ENCODE measurements around the gene AKAP1.
A peak's percentile ranks its signal among the peaks of the same experiment; 100 is the strongest.

Gene AKAP1

DNA sequence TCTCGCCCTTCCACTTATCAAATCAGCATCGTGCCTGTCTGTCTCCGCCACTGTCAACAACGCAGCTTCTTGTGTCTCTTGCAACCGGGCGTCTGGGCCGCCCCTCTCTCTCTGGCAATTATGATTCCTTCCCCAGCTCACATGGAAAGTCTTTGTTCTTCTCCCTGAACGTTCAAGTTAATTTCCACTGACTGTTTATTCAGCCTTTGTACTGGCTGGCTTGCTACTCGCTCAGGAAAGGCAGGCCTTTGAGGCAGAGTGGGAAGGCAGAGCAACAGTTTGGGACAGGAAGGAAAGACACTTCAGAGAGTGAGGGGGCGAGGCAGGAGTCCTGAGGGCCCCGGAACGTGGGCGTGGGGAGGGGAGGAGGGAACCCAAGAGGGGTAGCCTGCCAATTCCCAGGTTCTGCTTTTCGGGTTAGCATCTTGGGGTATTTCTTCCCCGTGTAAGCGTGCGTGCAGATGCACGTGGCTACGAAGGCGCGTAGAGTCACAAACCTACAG, 50.8 kb downstream of the AKAP1 start:
- DNase-seq, result peak; percentile 85

DNA sequence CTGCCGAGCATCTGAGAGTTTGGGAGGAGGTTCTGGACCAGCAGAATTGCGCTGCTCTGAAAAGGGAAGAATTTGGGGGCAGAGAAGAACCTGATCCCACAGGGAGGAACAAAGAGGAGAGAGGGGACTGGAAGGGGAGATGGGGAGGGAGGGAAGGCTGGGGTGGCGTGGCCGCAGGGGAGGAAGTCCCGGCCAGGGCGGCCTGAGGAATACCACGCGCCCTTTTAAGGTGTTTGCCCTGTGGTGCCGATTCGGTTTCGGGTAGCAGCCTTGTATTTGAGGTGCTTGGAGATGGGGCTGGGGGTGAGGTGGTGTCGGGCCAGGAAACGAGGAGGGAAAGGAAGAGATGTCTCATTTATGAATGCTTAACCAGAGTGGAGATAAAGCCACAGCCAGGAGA, 51.3 kb downstream of the AKAP1 start:
- no peak for DNase-seq

DNA sequence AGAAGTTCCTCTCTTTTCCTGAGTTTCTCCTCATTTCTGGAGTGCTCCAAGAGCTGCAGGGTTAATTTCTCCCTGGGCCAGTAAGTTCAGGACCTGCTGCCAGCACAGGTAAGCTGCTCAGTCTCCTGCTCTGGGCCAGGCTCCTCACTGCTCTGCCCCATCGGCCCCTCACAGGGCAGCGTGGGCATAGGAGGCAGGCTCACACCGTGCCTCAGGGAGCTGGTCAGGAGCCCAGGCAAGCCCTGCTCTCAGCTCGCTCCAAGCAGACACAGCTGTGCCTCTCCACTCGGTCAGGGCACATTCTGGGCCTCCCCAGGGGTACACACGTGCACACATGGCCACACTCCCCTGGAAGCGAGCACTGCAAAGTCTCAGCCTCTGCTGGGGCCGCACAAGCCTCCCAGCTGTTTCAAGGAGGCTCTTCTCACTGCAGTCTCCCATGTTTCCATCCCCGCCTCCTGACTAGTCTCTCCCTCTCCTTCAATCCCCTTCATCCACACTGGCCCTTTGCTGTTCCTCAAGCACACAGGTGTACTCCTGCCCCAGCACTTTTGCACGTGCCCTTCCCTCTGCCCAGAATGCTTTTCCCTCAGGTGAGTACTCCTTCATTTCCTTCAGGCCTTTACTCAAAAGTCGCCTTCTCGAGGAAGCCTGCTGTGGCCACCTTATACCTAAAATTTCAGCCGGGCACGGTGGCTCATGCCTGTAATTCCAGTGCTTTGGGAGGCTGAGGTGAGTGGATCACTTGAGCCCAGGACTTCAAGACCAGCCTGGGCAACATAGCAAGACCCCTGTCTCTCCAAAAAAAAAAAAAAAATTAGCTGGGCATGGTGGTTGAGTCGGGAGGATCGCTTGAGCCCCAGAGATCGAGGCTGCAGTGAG, 53.2 kb downstream of the AKAP1 start:
- DNase-seq, result no peak

DNA sequence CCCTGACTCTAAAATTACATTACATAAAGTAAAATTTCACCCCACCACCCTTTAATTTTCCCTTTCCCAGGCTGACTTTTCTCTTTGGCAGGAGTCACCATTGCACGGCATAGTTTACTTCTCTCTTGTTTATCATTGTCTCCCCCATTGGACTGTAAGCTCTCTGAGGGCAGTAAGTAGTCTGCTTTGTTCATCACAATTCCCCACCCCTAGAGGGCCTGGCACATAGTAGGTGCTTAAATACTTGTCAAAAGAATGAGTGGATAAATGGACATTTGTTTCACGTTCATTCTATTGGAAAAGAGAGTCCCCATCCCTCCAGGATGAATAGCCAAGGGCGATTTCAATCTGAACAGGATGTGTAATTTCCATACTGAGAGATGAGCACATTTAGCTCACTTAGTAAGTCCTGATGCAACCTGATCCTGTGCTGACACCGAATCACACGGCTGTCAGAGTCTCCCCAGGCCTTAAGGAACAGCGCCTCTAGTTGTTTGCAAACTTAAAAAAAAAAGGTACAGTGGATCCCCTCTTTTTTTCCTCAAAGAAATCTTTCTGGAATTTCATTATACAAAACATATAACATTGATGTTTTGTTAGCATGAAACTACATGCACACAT, 54.0 kb downstream of the AKAP1 start:
- DNase-seq, result no peak

DNA sequence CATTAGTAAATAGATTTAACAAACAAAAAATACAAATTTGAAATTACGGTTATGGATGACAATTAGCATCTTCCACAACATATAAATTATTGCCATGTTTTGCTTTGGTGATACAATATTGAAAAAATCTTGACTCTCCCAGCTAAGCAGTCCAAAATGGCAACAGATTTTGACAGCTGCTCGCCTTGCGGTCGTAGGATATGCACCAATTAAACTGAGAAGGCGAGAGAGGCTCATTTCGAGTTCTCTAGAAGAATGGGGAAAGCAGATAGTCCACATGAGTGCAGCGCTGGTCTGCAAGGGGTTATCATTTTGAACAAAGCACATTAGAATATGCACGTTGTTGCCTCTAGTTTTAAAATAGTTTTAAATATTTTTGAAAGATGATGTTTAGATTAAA, 55.3 kb downstream of the AKAP1 start:
- no peak for DNase-seq

DNA sequence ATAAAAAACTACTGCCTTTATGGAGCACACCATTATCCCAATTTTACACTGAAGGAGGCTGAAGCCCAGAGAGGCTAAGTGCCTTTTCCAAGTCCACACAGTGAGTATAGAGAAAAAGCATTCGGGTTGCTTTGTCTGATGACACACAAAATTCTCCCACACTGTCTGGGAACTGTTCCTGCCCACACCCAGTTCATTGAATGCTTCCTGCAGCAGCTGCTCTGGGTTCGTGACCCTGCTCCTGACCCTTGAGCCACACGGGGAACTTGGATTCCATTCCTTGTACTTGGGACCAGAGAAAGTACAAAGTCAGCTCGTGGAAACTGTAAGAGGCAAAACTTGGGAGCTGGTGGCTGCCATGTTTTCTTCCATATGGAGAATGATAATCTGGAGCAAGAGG, 57.9 kb downstream of the AKAP1 start:
- DNase-seq, result no peak

DNA sequence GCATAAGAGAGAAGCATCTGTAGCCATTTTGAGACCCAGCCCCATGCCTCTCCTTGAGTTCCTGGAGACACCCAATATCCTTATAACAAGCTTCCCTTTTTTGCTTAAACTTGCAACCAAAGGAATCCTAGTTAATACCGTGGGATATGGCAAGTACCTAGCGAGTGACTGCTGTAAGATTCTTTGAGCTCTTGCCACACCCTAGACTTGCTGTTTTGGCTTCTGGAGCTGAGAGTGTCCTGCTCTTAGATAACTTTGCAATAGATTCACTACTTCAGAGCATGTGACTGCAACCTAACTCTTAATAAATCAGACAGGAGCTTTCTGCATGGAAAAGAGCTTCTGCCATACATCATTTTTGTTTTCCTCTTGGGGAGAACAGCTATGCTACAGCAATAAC, 58.3 kb downstream of the AKAP1 start:
- no peak for DNase-seq

DNA sequence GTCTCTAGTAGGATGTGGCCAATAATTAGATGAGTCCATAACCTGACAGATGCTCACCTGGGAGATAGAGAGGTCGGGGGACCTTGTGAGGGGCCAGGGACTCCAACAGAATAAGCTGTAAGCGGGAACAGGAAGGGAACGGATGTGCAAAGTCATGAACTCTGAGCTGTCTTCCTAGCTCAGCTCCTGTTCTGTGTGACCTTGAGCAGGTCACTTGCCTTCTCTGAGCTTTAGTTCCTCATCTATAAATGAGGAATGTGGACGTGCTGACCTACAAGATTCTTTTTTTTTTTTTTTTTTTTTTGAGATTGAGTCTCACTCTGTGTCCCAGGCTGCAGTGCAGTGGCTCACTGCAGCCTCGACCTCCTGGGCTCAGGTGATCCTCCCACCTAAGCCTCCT, 58.9 kb downstream of the AKAP1 start:
- DNase-seq, result no peak

DNA sequence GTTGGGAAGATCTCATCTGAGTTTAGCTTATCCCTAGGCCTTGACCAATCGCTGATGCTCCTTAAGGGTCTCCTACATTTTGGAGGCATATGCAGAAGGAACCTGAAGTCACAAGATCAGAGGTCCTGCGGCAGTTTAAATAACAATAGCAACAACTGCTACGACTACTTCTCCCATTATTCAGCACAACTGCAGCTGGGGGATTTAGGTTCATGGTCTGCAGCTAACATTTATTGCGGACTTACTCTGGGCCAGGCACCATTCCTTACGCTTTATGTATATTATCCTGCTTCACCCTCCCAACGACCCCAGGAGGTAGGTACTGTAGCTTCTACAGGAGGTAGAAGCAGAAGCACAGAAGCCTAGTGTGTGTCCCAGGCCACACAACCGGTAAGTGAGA, 59.5 kb downstream of the AKAP1 start:
- no peak for DNase-seq

DNA sequence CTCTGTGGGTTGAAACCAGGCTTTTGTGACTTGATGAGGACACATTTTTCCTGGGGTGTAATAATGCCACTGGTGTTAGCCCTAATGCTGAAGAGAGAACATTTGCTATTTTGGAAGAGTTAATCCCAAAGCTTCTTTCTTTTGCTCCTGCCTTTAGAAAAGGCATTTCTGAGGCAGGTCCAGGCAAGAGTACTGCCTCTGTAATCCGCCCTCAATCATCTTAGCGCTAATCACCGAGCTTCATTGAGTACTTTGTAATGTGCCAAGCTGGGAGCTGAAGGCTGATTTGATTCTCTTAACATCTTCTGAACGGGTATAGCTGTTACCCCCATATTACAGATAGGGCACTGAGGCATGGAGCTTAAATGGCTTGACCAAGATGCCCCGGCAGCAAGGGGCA, 60.3 kb downstream of the AKAP1 start:
- no peak for DNase-seq

DNA sequence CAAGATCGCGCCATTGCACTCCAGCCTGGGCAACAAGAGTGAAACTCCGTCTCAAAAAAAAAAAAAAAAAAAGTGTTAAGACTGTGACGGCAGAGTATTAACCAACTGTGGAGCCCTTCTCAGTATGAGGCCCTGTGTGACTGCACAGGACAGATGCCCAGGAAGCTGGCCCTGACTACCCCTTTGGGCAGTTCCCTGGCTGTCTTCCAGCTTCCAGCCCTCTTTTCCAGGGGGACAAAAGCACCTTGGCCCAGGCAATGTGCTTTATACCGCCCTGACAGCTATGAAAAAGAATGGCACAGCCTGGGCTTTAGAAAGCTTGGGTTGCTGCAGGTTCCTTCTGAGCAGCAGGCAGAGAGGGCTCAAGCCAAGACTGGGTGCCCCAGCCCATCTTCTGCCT, 61.2 kb downstream of the AKAP1 start:
- no peak for DNase-seq

DNA sequence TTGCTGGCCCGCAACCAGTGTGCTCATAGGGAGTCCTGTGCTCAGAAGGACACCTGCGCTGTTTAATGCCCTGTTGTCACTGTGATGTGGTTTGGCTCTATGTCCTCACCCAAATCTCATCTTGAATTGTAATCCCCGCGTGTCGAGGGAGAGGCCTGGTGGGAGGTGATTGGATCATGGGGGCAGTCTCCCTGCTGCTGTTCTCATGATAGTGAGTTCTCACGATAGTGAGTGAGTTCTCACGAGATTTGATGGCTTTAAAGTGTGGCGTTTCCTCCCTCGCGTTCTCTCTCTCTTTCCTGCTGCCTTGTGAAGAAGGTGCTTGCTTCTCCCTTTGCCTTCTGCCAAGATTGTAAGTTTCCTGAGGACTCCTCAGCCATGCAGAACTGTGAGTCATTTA, 66.8 kb downstream of the AKAP1 start:
- no peak for DNase-seq

DNA sequence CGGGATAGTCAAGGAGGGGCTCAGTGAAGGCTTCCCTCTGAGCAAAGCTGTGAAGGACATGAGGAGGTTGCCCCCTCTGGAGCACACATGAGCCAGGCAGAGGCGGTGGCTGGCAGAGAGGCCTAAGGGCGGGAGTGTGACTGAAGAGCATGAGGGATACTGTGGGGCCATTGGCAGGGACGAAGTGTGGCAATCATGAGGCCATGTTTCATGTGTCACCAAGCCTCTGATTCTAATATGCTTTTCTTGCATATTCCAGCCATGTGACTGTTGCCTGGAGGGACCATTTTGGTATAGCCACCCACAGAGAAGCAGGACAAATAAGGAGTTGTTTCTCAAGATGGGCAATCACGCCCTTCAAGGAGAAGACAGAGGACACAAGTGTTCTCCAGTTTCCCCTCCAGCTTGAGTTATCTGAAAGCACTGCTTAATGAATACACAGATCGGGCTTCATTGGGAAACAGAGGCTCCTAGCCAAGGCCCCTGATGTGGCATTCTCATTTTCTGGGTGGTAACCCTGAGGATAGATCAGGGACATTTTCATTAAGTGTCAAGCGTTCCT, 68.0 kb downstream of the AKAP1 start:
- DNase-seq, result no peak

DNA sequence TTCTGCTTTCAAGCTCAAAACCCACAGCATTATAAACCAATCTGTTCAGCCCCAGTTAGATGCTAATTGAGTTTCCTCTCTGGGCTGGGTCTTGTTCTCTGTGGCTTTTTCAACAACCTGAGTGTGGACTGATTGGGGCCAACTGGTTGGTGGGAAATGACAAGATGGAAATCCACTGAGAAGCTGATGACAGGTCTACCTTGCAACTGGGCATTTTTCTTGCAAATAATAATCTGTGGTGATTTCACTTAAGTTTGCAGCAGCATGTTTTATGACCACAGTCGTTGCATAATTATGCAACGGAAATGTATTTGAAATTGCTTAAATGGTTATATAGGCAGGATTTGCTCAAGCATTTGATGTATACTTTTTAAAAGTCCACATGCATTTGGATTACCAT, 69.9 kb downstream of the AKAP1 start:
- DNase-seq, result no peak

DNA sequence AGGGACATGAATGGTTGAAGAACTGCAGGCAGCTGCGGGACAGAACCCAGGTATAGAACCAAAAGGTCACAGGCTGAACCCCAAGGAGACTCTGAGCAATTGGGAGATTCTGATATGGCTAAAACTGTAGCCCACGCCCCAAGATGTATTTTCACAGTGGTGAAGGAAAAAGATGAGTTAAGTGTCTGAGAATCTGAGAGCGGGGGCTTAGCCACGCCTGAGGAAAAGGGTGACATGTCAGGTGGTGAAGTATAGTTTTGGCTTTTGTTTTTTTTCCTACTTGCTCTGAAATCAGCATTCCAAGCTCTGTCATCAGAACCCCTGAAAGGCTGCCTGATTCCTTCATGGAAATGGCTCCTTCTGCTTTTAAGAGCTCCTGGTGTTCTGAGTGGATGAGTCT, 73.3 kb downstream of the AKAP1 start:
- no peak for DNase-seq

DNA sequence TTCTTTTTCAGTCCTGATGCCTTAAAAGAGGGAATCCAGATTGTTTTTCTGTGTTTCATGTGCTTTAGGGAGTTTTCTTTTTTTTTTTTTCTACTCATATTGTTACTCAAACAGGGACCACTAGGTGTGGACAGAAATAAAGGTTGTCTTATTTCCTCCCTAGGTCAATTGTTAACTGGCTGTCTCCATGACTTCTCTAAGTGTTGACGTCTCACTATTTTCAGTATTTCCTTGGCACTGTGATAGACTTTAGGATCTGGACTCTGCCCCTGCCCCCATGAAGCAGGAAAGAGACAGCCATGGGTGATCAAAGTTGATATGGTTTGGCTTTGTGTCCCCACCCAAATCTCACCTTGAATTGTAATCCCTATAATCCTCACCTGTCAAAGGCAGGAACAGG, 73.7 kb downstream of the AKAP1 start:
- DNase-seq, result no peak

DNA sequence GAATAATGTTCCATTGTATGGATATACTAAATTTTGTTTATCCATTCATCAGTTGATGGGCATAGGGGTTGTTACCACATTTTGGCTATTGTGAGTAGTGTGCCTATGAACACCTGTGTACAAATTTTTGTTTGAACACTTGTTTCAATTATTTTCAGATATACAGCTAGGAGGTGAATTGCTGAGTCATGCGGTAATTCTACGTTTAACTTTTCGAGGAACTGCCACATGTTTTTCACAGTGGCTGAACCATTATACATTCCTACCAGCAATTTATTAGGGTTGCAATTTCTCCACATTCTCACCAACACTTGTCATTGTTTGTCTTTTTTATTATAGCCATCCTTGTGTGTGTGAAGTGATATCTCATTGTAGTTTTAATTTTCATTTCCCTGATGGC, 75.6 kb downstream of the AKAP1 start:
- DNase-seq, result no peak

DNA sequence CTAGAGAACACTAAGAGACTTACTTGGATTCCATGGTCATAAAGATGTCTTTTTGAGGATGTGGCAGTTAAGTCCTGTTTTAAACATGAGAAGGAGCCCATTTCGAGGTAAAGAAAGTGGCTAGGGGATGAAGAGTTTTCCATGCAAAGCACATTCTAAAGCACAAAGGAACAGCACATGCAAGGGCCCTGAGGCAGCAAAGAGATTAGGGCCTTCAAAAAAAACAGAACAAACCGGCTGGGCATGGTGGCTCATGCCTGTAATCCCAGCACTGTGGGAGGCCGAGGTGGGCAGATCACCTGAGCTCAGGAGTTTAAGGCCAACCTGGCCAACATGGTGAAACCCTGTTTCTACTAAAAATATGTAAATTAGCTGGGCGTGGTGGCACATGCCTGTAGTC, 79.8 kb downstream of the AKAP1 start:
- no peak for DNase-seq

DNA sequence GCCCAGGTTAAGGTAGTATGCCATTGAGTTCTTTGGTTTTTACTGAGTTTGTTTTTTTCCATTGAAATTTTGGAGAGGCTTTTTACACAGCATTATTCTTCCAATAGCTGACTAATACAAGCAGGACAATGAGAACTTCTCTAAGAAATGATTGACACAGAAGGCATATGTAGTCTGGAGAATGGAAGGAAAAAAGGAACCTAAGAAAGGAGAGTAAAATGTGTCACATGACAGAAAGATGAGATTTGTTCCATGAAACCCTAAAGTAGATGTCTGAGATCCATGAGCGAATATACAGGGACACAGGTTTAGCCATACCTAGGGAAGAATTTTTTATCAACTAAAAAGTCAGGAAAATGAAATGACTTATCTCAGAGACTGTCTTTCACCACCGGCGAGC, 80.7 kb downstream of the AKAP1 start:
- no peak for DNase-seq

DNA sequence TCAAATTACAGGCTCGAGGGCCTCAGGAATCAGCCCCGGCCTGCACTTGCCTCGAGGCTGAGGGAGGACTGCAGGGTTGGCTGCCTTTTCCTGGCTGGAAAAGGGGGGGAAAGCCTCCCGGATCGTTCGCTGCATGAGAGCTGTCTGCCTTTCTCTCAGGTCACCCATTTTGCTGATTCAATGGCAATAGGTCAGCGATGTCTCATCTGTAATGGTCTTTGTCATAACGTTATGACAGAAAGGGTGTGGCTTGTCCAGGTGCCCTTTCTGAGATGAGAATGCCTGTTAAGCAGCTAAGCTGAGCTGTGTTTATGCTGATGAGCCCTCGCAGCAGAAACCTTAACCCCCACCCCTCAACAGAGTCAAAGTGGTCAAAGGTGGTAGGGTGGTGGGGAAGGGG, 81.8 kb downstream of the AKAP1 start:
- no peak for DNase-seq

DNA sequence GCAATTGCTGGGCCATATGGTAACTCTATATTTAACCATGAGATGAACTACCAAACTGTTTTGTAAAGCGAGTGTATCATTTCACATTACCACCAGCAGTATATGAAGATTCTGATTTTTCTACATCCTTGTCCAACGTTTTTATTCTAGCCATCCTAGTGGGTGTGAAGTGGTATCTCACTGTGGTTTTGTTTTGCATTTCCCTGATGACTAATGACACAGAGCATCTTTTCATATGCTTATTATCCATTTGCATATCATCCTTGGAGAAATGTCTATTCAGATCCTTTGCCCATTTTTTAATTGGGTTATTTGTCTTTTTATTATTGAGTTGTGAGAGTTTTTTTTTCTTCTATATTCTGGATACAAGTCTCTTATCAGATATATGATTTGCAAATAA, 83.6 kb downstream of the AKAP1 start:
- no peak for DNase-seq

DNA sequence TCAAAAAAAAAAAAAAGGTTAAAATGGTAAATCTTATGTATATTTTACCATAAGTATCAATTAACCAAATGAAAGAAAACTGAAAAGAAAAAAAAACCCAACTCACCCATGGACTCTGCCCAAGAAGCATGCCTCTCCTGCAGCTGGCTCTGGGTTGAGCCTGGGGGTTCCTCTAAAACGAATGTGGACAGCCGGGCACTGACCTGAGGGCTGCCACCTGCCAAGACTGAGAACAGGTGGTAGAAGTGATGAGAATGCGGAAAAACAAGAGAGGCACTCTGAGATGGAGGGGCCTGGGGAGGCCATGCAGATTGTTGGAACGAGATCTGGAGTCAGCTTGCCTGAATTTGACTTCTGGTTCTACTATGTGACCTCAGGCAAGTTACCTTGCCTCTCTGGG, 85.8 kb downstream of the AKAP1 start:
- no peak for DNase-seq

Data from retina (tissue), 1 donor.